ENCODE data around the gene UNG.
A peak's percentile ranks its signal among the peaks of the same experiment; 100 is the strongest.

UNG gene

DNA sequence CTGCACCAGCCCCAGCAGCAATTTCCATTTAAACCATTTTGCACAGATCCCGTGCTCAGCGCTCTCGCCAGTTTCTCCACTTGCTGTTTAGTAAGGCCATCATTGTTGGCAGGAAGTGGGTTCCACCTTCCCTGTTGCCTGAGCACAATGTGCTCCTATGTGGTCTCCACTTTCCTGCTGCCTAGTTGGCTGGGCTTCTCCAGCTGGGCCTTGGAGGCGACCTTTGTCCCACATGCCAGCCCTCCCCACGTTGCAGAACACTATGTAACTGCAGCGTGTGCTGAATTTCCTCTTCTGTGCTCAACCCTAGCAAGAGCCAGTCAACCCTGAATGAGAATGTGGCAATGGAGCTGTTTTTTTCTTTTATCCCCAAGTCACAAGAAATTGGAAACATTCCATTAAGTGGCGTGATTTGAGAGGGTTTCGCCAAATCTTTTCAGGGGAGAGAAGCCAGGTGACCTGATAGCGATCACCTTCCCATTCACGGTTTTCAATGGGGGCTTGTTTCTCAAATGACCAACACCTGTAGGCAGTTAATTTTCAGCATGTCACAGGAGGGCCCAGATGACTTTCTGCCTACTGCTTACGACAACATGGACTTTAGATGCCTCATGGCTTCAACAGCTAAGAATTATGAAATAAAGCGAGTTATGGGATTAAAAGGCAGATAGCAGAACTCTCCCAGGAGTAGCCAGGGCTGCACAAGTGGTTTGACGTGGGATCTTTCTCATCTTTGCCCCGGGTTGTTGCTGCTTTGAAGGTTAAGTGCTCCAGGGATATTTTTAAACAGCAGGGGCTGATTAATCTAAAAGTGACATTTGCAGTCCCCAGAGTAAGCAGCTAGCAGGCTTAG, 18.6 kb downstream of the UNG start, which contains the start of gene ACACB:
Gene ACACB (plus strand): TSS at position 830 of the 853 bp plus-strand sequence. CDS start 22,819 bp downstream, outside the sequence.
- Histone ChIP-seq H3K27me3 (no peaks in the 10 kb centered on the region), H3K4me1 (peaks cover 0 to 34% (median 16%) of the 10 kb centered on the region in 4 donors), H3K36me3 (no peaks in the 10 kb centered on the region), H3K4me3 (no peak within 1 kb of the TSS), H3K27ac (no peak within 1 kb of the TSS), H3K9me3 (no peaks in the 10 kb centered on the region)
- no peak for TF ChIP-seq CTCF (IDR thresholded peaks at IDR 0.05)
- DNase-seq: peak; percentile 65 to 78
- intact Hi-C loops (cut with DNase I; ENCODE audit: low total_unique reads): no loop called here

GRCh38 chr12:109116611-109116949, 19.2 kb downstream of the UNG start:
- peaks cover 0 to 34% (median 16%) of the 10 kb centered on the region in 4 donors for H3K4me1 ChIP-seq
- H3K27ac ChIP-seq: no peak overlapping the region
- no peaks in the 10 kb centered on the region for H3K36me3 ChIP-seq
- no peak for DNase-seq
- no peak overlapping the region for H3K4me3 ChIP-seq
- no peaks in the 10 kb centered on the region for H3K27me3 ChIP-seq
- intact Hi-C loops (cut with DNase I; ENCODE audit: low total_unique reads): no loop called here
- H3K9me3 ChIP-seq: no peaks in the 10 kb centered on the region
- no peak for TF ChIP-seq CTCF (IDR thresholded peaks at IDR 0.05)

DNA sequence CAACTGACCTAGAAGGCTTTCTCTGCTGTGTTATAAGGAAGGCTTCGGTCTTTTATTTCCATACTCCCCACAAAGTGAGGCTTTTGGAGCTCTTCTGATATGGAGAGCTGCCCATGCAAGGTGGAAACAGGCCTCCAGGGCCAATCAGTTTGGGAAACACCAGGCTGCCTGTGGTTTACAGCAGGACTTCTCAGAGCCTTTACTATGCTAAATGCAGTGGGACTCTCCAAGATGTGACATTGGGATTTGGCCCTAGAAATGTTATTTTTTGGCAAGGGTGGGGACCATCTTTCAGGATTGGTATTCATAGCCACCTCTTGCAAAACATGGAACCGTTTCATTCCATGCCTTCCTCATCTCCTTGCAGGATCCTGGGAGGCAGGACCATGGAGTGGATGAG, 22.7 kb downstream of the UNG start:
- Histone ChIP-seq H3K4me1 (peaks cover 0 to 13% (median 1%) of the 10 kb centered on the region in 4 donors), H3K27me3 (no peaks in the 10 kb centered on the region)

DNA sequence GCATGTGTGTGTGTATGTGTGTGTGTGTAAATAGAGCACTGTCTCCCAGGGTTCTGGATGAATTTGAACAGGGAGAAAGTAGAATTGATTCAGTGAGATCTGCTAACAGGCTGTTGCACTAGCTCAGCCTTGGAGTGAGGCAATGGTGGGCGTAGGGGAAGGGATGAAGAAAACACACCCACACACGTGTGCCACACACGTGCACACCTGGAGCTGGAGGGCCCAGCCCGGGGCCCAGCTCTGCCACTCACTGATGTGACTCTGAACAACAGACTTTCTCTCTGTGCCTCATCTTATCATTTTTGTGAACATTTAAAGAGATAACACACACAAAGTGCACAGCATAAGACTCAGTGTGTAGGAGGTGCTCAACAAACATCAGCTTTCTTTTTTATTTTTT, 23.2 kb downstream of the UNG start:
- Histone ChIP-seq H3K4me1 (peaks cover 0 to 11% (median 0%) of the 10 kb centered on the region in 4 donors), H3K9me3 (no peaks in the 10 kb centered on the region), H3K27me3 (no peaks in the 10 kb centered on the region), H3K27ac (no peak overlapping the region), H3K4me3 (no peak overlapping the region), H3K36me3 (no peaks in the 10 kb centered on the region)
- no peak for TF ChIP-seq CTCF (IDR thresholded peaks at IDR 0.05)
- intact Hi-C loops (cut with DNase I; ENCODE audit: low total_unique reads): no loop called here
- peak in 1 of 2 donors; percentile 20 for DNase-seq

More for the DNA sequence above, 22.7 kb downstream of the UNG start:
- H3K27ac ChIP-seq: no peak overlapping the region
- no peaks in the 10 kb centered on the region for H3K36me3 ChIP-seq
- no peak overlapping the region for H3K4me3 ChIP-seq
- intact Hi-C loops (cut with DNase I; ENCODE audit: low total_unique reads): no loop called here
- H3K9me3 ChIP-seq: no peaks in the 10 kb centered on the region
- TF ChIP-seq CTCF (IDR thresholded peaks at IDR 0.05): no peak
- DNase-seq: no peak

- H3K9me3 ChIP-seq: no peaks in the 10 kb centered on the region
- no peak overlapping the region for H3K27ac ChIP-seq
- peaks cover 0 to 10% (median 0%) of the 10 kb centered on the region in 4 donors for H3K4me1 ChIP-seq
- DNase-seq: no peak
- no peaks in the 10 kb centered on the region for H3K27me3 ChIP-seq
- intact Hi-C loops (cut with DNase I; ENCODE audit: low total_unique reads): no loop called here
- H3K4me3 ChIP-seq: no peak overlapping the region
- peaks cover 0 to 7% (median 0%) of the 10 kb centered on the region in 3 donors for H3K36me3 ChIP-seq
- no peak for TF ChIP-seq CTCF (IDR thresholded peaks at IDR 0.05)
Measured at GRCh38 chr12:109121346-109121880, 24.0 kb downstream of the UNG start.
